Mesenchymal stem cell (in vitro differentiated cells and primary cell): ENCODE results near the gene FAM83E.

Source experiments
- DNase-seq: peaks from one replicate; pipeline ENCODE4 v3.0.0-alpha.2; 2013
- H2AFZ ChIP-seq: one replicate; pipeline ENCODE4 v1.6.1; 2013; ENCODE audit warnings: low read depth, mild to moderate bottlenecking, control low read depth, inconsistent platforms, low read length, moderate library complexity
- H2AK5ac ChIP-seq: 2 replicates; pipeline ENCODE4 v1.6.1; 2013; ENCODE audit warnings: low read length, moderate library complexity, mild to moderate bottlenecking, inconsistent platforms; ENCODE audit not compliant: severe bottlenecking
- H2BK120ac ChIP-seq: one replicate; pipeline ENCODE4 v1.6.1; 2013; ENCODE audit warnings: low read depth, mild to moderate bottlenecking, inconsistent platforms, low read length, moderate library complexity
- H2BK12ac ChIP-seq, 2 experiments: one replicate each; pipeline ENCODE4 v1.6.1; 2013; ENCODE audit warnings: inconsistent platforms in 2 of 2, low read length in 2 of 2, mild to moderate bottlenecking in 2 of 2, moderate library complexity in 2 of 2, control low read depth in 1 of 2
- H2BK15ac ChIP-seq: one replicate; pipeline ENCODE4 v1.6.1; 2013; ENCODE audit warnings: mild to moderate bottlenecking, low read depth, inconsistent platforms; ENCODE audit not compliant: poor library complexity, severe bottlenecking
- H2BK5ac ChIP-seq: 2 replicates; pipeline ENCODE4 v1.6.1; 2013; ENCODE audit warnings: low read depth, mild to moderate bottlenecking, low read length, control low read depth, inconsistent platforms; ENCODE audit not compliant: poor library complexity, severe bottlenecking
- H3K14ac ChIP-seq, 2 experiments: one replicate each; pipeline ENCODE4 v1.6.1; 2013; ENCODE audit warnings: inconsistent platforms in 2 of 2, low read length in 2 of 2, control low read depth in 1 of 2, mild to moderate bottlenecking in 1 of 2, moderate library complexity in 1 of 2
- H3K18ac ChIP-seq, 2 experiments: one replicate each; pipeline ENCODE4 v1.6.1; 2013; ENCODE audit warnings: inconsistent platforms in 2 of 2, low read length in 2 of 2, control low read depth in 1 of 2, low read depth in 1 of 2, mild to moderate bottlenecking in 1 of 2
- H3K23ac ChIP-seq, 2 experiments: one replicate each; pipeline ENCODE4 v1.6.1; 2013; ENCODE audit warnings: inconsistent platforms in 2 of 2, low read length in 2 of 2, mild to moderate bottlenecking in 2 of 2, moderate library complexity in 2 of 2, control low read depth in 1 of 2
- H3K27ac ChIP-seq: 2 replicates; pipeline ENCODE4 v1.5.1; 2013; ENCODE audit warnings: mild to moderate bottlenecking, moderate library complexity, low read length, control low read depth, inconsistent platforms; ENCODE audit not compliant: poor library complexity, severe bottlenecking
- H3K27me3 ChIP-seq, 2 experiments: 2 replicates each; pipeline versions ENCODE4 v1.6.1 to v1.7.0; 2013; ENCODE audit warnings: low read length in 2 of 2, mild to moderate bottlenecking in 2 of 2, moderate library complexity in 2 of 2, control low read depth in 1 of 2, inconsistent platforms in 1 of 2; ENCODE audit not compliant: control insufficient read depth in 1 of 2, insufficient read depth in 1 of 2
- H3K36me3 ChIP-seq, 2 experiments: 2 replicates each; pipeline versions ENCODE4 v1.6.1 to v1.7.0; 2013; ENCODE audit warnings: low read length in 2 of 2, control low read depth in 1 of 2, inconsistent platforms in 1 of 2, low read depth in 1 of 2, mild to moderate bottlenecking in 1 of 2; ENCODE audit not compliant: insufficient read depth in 2 of 2, control insufficient read depth in 1 of 2
- H3K4ac ChIP-seq, 2 experiments: one replicate each; pipeline ENCODE4 v1.6.1; 2013; ENCODE audit warnings: inconsistent platforms in 2 of 2, low read length in 2 of 2, mild to moderate bottlenecking in 2 of 2, moderate library complexity in 2 of 2, control low read depth in 1 of 2, low read depth in 1 of 2
- H3K4me1 ChIP-seq: 2 replicates; pipeline ENCODE4 v1.6.1; 2013; ENCODE audit warnings: low read depth, low read length, control low read depth; ENCODE audit not compliant: control insufficient read depth, insufficient read depth
- H3K4me2 ChIP-seq: 2 replicates; pipeline ENCODE4 v1.6.1; 2013; ENCODE audit warnings: low read length, mild to moderate bottlenecking, inconsistent platforms; ENCODE audit not compliant: poor library complexity, severe bottlenecking
- H3K4me3 ChIP-seq, 2 experiments: 2 replicates each; pipeline versions ENCODE4 v1.5.1 to v1.7.0; 2013; ENCODE audit warnings: low read length in 2 of 2, mild to moderate bottlenecking in 2 of 2, control low read depth in 1 of 2, low read depth in 1 of 2; ENCODE audit not compliant: insufficient read depth in 1 of 2
- H3K79me1 ChIP-seq: replicated peaks from 2 replicates; pipeline ENCODE4 v1.6.1; 2013; ENCODE audit warnings: mild to moderate bottlenecking, control low read depth, low read length, inconsistent platforms; ENCODE audit not compliant: poor library complexity, severe bottlenecking
- H3K9ac ChIP-seq: 2 replicates; pipeline ENCODE4 v1.7.0; 2013; ENCODE audit warnings: mild to moderate bottlenecking, low read length, moderate library complexity
- H3K9me3 ChIP-seq: 2 replicates; pipeline ENCODE4 v1.7.0; 2013; ENCODE audit warnings: mild to moderate bottlenecking, low read length; ENCODE audit not compliant: control insufficient read depth
- H4K8ac ChIP-seq: one replicate; pipeline ENCODE4 v1.6.1; 2013; ENCODE audit warnings: inconsistent platforms, mild to moderate bottlenecking, low read length, moderate library complexity
- H4K91ac ChIP-seq: one replicate; pipeline ENCODE4 v1.6.1; 2013; ENCODE audit warnings: mild to moderate bottlenecking, low read length, inconsistent platforms
- WGBS: methylation state at CpG from one replicate; pipeline ENCODE4 v1.1.7; 2013; ENCODE audit warnings: mixed read lengths; 5-methylcytosine and 5-hydroxymethylcytosine counted together

The FAM83E gene

DNA sequence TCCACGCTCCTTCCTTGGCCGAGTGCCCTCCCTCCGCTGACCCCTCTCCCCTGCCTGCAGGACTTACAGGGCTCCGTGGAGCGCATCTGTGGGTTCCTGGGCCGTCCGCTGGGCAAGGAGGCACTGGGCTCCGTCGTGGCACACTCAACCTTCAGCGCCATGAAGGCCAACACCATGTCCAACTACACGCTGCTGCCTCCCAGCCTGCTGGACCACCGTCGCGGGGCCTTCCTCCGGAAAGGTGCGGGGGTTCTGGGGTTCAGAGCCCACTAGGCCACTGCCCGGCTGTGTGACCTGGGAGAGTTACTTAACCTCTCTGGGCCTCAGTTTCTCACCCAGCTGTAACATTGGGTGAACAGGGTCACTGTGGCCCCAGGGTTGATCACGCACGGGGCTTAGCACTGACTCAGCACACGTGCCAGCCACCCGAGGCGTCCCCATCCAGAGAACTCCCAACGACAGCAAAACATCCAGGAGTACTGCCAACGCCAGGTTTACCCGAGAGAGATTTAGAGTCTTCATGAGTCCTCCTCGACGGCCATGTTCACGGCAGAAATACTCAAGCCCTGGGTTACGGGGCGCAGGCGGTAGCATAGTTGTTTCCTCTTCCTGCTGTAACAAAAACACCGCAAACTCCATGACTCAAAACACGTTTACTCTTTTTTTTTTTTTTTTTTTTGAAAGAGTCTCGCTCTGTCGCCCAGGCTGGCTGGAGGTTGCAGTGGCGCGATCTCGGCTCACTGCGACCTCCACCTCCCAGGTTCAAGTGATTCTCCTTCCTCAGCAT, 18.0 kb downstream of the FAM83E start:
- WGBS: 91% methylated on average over 33 of the region's 39 CpGs

DNA sequence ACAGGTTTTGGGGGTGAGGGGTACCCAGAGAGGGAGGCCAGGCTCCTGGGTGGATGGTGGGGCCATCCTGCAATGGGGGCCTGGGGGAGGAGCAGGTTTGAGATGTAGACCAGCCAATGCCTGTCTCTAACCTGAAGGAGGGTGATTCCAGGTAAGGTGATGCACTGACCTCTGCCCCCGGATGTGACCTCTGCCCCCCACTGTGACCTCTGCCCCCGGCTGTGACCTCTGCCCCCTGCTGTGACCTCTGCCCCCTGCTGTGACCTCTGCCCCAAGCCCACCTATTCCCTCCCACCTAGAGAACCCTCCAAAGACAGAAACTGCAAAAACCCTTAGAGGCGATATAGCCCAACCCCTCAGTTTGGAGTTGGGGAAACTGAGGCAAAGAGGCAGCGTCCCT, 18.6 kb downstream of the FAM83E start:
- Histone ChIP-seq H3K14ac (no peak overlapping the region), H2BK15ac (no peak overlapping the region), H3K4me1 (peaks cover 6% of the 10 kb centered on the region), H4K91ac (no peak overlapping the region), H2BK5ac (no peak overlapping the region), H3K79me1 (no peaks in the 10 kb centered on the region), H2AK5ac (no peak overlapping the region), H3K4me2 (no peak overlapping the region), H2BK120ac (no peak overlapping the region), H4K8ac (no peak overlapping the region), H3K36me3 (no peaks in the 10 kb centered on the region), H3K4me3 (no peak overlapping the region), H3K27me3 (peaks cover 6 to 17% of the 10 kb centered on the region in 2 experiments), H2BK12ac (no peak overlapping the region), H3K18ac (no peak overlapping the region), H3K9ac (no peak overlapping the region), H3K23ac (no peak overlapping the region), H3K27ac (no peak overlapping the region), H3K4ac (no peak overlapping the region), H2AFZ (no peak overlapping the region), H3K9me3 (no peaks in the 10 kb centered on the region)
- no peak for DNase-seq
- WGBS: 98% methylated on average over 2 of the region's 4 CpGs

More for the DNA sequence above, 18.0 kb downstream of the FAM83E start:
- Histone ChIP-seq H3K4ac (no peak overlapping the region), H3K23ac (no peak overlapping the region), H3K27ac (no peak overlapping the region), H3K27me3 (peaks cover 6 to 17% of the 10 kb centered on the region in 2 experiments), H3K4me3 (no peak overlapping the region), H3K4me2 (no peak overlapping the region), H3K18ac (no peak overlapping the region), H4K8ac (no peak overlapping the region), H2AK5ac (no peak overlapping the region), H4K91ac (no peak overlapping the region), H3K14ac (no peak overlapping the region), H3K4me1 (peaks cover 6% of the 10 kb centered on the region), H2BK15ac (no peak overlapping the region), H3K36me3 (no peaks in the 10 kb centered on the region), H3K9me3 (no peaks in the 10 kb centered on the region), H2BK12ac (no peak overlapping the region), H2BK120ac (no peak overlapping the region), H3K79me1 (no peaks in the 10 kb centered on the region), H2AFZ (no peak overlapping the region), H3K9ac (no peak overlapping the region), H2BK5ac (no peak overlapping the region)
- DNase-seq: no peak

DNA sequence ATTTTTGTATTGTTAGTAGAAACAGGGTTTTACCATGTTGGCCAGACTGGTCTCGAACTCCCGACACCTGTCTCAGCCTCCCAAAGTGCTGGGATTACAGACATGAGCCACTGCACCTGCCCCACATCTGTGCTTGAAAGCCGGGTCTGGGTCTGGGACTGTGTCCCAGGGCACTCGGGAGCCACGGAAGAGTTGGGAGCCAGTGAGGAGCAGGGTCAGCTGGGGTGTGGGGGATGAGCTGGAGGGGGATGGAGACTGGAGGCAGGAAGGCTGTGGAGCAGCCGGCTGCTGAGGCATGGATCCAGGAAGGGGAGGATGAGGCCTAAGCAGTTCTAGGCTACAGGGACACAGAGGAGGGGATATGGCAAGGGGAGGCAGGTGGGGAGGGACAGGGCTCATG, 19.0 kb downstream of the FAM83E start:
- Histone ChIP-seq H3K14ac (no peak overlapping the region), H3K23ac (no peak overlapping the region), H2AFZ (no peak overlapping the region), H3K4me1 (peaks cover 6% of the 10 kb centered on the region), H3K27ac (no peak overlapping the region), H3K9me3 (no peaks in the 10 kb centered on the region), H2BK120ac (no peak overlapping the region), H2AK5ac (no peak overlapping the region), H3K4me3 (no peak overlapping the region), H3K9ac (no peak overlapping the region), H2BK5ac (no peak overlapping the region), H4K91ac (no peak overlapping the region), H3K79me1 (no peaks in the 10 kb centered on the region), H3K4ac (no peak overlapping the region), H3K18ac (no peak overlapping the region), H3K36me3 (no peaks in the 10 kb centered on the region), H4K8ac (no peak overlapping the region), H3K27me3 (peaks cover 6 to 15% of the 10 kb centered on the region in 2 experiments), H2BK15ac (no peak overlapping the region), H2BK12ac (no peak overlapping the region), H3K4me2 (no peak overlapping the region)
- no peak for DNase-seq
- WGBS: 83% methylated on average over 6 of the region's 6 CpGs

DNA sequence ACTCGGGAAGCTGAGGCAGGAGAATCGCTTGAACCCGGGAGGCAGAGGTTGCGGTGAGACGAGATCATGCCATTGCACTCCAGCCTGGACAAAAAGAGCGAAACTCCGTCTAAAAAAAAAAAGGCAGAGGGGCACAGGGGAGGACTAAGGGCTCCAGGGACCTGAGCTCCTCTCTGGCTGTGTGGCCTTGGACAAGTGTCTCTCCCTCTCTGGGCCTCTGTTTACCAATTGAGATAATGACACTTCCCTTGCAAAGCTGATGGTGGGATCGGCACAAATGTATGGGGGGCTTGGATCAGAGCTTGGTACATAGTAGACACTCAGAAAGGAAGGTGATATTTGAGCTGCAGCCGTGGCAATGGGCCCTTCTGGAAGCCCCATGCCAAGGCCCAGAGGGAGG, 19.7 kb downstream of the FAM83E start:
- Histone ChIP-seq H3K36me3 (no peaks in the 10 kb centered on the region), H2AFZ (no peak overlapping the region), H4K91ac (no peak overlapping the region), H2BK120ac (no peak overlapping the region), H3K4ac (no peak overlapping the region), H3K9ac (no peak overlapping the region), H3K79me1 (no peaks in the 10 kb centered on the region), H3K27ac (no peak overlapping the region), H3K9me3 (no peaks in the 10 kb centered on the region), H3K4me3 (no peak overlapping the region), H3K23ac (no peak overlapping the region), H3K4me2 (no peak overlapping the region), H3K18ac (no peak overlapping the region), H2AK5ac (no peak overlapping the region), H3K14ac (no peak overlapping the region), H2BK15ac (no peak overlapping the region), H4K8ac (no peak overlapping the region), H2BK5ac (no peak overlapping the region), H3K4me1 (peaks cover 6% of the 10 kb centered on the region), H2BK12ac (no peak overlapping the region), H3K27me3 (peaks cover 6 to 14% of the 10 kb centered on the region in 2 experiments)
- 97% methylated on average over 9 of the region's 9 CpGs for WGBS
- DNase-seq: no peak
